CD4-positive, alpha-beta T cell (primary cell): ENCODE results near the gene HPCAL4. TPM values are rescaled to one million over a fixed set of nuclear protein-coding genes. Genes with fewer than 3 reads are reported as not detected.

Source experiments
- ATAC-seq: fragments of 200-7000 bp; cut with Tn5 transposase; one replicate; pipeline ENCODE4 v1.10.0; 2022; ENCODE audit warnings: mild to moderate bottlenecking; ENCODE audit not compliant: poor library complexity
- CTCF ChIA-PET: fragments of 350-600 bp; sonication (Branson Sonifier 250); formaldehyde crosslinking; loops from one replicate; lab custom pipeline; 2021; ENCODE audit warnings: antibody characterized with exemption, inconsistent platforms; lab: Charles Lee
- POLR2A ChIA-PET: fragments of 350-600 bp; sonication (Branson Sonifier 250); formaldehyde crosslinking; loops from one replicate; lab custom pipeline; 2021; ENCODE audit warnings: antibody characterized with exemption, inconsistent platforms; lab: Charles Lee
- DNase-seq, 14 experiments: peaks; one replicate each; pipeline ENCODE4 v3.0.0-alpha.2; 2013 to 2020; ENCODE audit warnings: mixed read lengths in 2 of 14
- H3K27ac ChIP-seq, 2 donors: one replicate each; pipeline versions ENCODE4 v1.5.1 to v1.7.0; 2013; ENCODE audit warnings: low read length in 2 of 2, low read depth in 1 of 2, mild to moderate bottlenecking in 1 of 2
- H3K27me3 ChIP-seq, 2 experiments: 1 replicate in 1 of 2; 2 replicates in 1 of 2; pipeline versions ENCODE4 v1.6.1 to v1.7.0; 2013; ENCODE audit warnings: low read length in 2 of 2, control low read depth in 1 of 2, mild to moderate bottlenecking in 1 of 2, moderate library complexity in 1 of 2; ENCODE audit not compliant: insufficient read depth in 2 of 2, control insufficient read depth in 1 of 2
- H3K36me3 ChIP-seq: one replicate; pipeline ENCODE4 v1.6.1; 2013; ENCODE audit warnings: low read length, control low read depth; ENCODE audit not compliant: insufficient read depth
- H3K4me1 ChIP-seq: one replicate; pipeline ENCODE4 v1.6.1; 2013; ENCODE audit warnings: low read length, control low read depth; ENCODE audit not compliant: insufficient read depth
- H3K4me3 ChIP-seq: one replicate; pipeline ENCODE4 v1.5.1; 2013; ENCODE audit warnings: mild to moderate bottlenecking, low read length, moderate library complexity
- H3K9me3 ChIP-seq, 2 experiments: 1 replicate in 1 of 2; 2 replicates in 1 of 2; pipeline versions ENCODE4 v1.6.1 to v1.7.0; 2013; ENCODE audit warnings: low read length in 2 of 2, mild to moderate bottlenecking in 2 of 2, control low read depth in 1 of 2, moderate library complexity in 1 of 2; ENCODE audit not compliant: control insufficient read depth in 1 of 2, insufficient read depth in 1 of 2
- H3K27ac Mint-ChIP-seq: one replicate; pipeline ENCODE4 v1.8.0; 2020; ENCODE audit warnings: mixed read lengths
- H3K27me3 Mint-ChIP-seq: one replicate; pipeline ENCODE4 v1.8.0; 2021; ENCODE audit warnings: mixed read lengths
- H3K36me3 Mint-ChIP-seq: one replicate; pipeline ENCODE4 v1.8.0; 2021; ENCODE audit warnings: low read depth, mixed read lengths
- H3K4me1 Mint-ChIP-seq: one replicate; pipeline ENCODE4 v1.8.0; 2021; ENCODE audit warnings: low read depth, mixed read lengths
- H3K4me3 Mint-ChIP-seq: one replicate; pipeline ENCODE4 v1.8.0; 2020; ENCODE audit warnings: mild to moderate bottlenecking, mixed read lengths
- H3K9me3 Mint-ChIP-seq: one replicate; pipeline ENCODE4 v1.8.0; 2020; ENCODE audit warnings: mixed read lengths
- intact Hi-C, 2 experiments: fragments of 100-400 bp; cut with DNase I in 1 of 2; cut with micrococcal nuclease in 1 of 2; formaldehyde crosslinking; loops; one replicate each; pipeline versions ENCODE4 v1.15.1 to v1.9.0; 2023 to 2025; cut with DNase I, micrococcal nuclease
- total RNA-seq, 174 experiments: library from RNA in 2 of 174; stranded (reverse) in 2 of 174; gene quantifications; one replicate each; pipeline ENCODE4 v1.2.3 and lab custom pipeline; 2021 to 2026
- TF ChIP-seq, protein P1 (sequence below): fragments of 200-600 bp; IDR thresholded peaks from one replicate; pipeline ENCODE4 v1.8.0; 2022; ENCODE audit warnings: antibody characterized with exemption, mild to moderate bottlenecking

The HPCAL4 gene
- total RNA-seq, 2 experiments from 2014 or later = 22.8 to 22.9 TPM

- no peaks in the 10 kb centered on the region for H3K36me3 Mint-ChIP-seq
- no peak overlapping the region for H3K4me3 Mint-ChIP-seq
- ChIA-PET POLR2A (interaction anchor here (0.8 kb wide), 1 partner anchor 11 kb away, joined by 3 read pairs; no protein-coding TSS in a partner anchor), CTCF (interaction anchor here (0.7 to 1.8 kb wide), 2 partner anchors 10 to 41 kb away, joined by 4 to 6 read pairs; no protein-coding TSS in a partner anchor)
- Histone ChIP-seq H3K36me3 (no peaks in the 10 kb centered on the region), H3K27ac (no peak overlapping the region), H3K9me3 (no peaks in the 10 kb centered on the region), H3K27me3 (peaks cover 0 to 2% of the 10 kb centered on the region in 2 experiments), H3K4me1 (no peaks in the 10 kb centered on the region), H3K4me3 (no peak overlapping the region)
- DNase-seq = no peak
- H3K27me3 Mint-ChIP-seq = no peaks in the 10 kb centered on the region
- H3K4me1 Mint-ChIP-seq = no peaks in the 10 kb centered on the region
- TF ChIP-seq, protein P1, sequence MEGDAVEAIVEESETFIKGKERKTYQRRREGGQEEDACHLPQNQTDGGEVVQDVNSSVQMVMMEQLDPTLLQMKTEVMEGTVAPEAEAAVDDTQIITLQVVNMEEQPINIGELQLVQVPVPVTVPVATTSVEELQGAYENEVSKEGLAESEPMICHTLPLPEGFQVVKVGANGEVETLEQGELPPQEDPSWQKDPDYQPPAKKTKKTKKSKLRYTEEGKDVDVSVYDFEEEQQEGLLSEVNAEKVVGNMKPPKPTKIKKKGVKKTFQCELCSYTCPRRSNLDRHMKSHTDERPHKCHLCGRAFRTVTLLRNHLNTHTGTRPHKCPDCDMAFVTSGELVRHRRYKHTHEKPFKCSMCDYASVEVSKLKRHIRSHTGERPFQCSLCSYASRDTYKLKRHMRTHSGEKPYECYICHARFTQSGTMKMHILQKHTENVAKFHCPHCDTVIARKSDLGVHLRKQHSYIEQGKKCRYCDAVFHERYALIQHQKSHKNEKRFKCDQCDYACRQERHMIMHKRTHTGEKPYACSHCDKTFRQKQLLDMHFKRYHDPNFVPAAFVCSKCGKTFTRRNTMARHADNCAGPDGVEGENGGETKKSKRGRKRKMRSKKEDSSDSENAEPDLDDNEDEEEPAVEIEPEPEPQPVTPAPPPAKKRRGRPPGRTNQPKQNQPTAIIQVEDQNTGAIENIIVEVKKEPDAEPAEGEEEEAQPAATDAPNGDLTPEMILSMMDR = no peak
- no peaks in the 10 kb centered on the region for H3K9me3 Mint-ChIP-seq
- no peak for ATAC-seq
- intact Hi-C loops = no loop called here
- H3K27ac Mint-ChIP-seq = no peak overlapping the region
Observed at GRCh38 chr1:39647247-39647646, 44.0 kb downstream of the HPCAL4 start.

DNA sequence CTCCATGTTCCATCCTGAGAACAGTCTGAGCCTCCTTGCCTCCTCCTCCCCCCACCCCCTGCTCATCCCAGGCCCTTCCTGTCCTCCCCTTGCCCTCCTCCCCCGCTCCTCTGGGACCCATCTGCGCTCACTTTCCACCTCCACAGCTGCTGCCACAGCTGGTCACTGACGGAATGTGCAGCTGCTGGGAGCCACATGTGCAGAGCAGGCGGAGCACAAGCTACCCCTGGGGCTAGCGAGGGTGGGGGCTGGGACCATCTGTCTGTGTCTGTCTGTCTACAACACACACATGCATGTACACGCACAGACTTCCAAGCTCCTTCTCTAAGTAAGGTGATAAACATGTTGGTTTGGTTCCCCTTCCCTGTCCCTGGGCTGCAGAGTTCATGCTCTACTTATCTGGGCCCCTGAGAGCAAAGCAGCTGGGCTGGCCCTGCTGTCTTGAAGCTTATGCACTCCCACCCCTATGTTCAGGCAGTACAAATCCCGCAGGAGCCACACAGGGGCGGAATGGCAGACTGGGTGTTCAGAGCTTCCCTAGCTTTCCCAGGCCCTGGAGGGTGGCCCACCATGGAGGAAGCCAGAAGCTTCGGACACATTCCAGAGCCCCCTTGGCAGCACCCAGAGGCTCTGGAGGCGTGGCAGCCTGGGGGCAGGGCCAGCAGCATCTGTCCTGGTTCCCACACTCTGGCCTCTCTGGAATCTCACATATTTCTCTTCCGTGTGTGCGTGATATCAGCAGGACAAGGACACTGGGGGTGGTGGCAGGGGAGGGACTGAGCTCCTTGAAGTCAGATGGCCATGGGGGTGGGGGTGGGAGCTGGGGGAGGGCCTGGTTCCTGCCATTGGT, 44.8 kb downstream of the HPCAL4 start:
- intact Hi-C loops = no loop called here
- TF ChIP-seq, protein P1 = no peak
- Mint-ChIP-seq H3K36me3 (no peaks in the 10 kb centered on the region), H3K4me3 (no peak overlapping the region), H3K9me3 (no peaks in the 10 kb centered on the region), H3K27me3 (no peaks in the 10 kb centered on the region), H3K4me1 (no peaks in the 10 kb centered on the region), H3K27ac (no peak overlapping the region)
- Histone ChIP-seq H3K27me3 (peaks cover 0 to 2% of the 10 kb centered on the region in 2 experiments), H3K4me3 (no peak overlapping the region), H3K36me3 (no peaks in the 10 kb centered on the region), H3K4me1 (no peaks in the 10 kb centered on the region), H3K9me3 (no peaks in the 10 kb centered on the region), H3K27ac (no peak overlapping the region)
- CTCF ChIA-PET = interaction anchor here (0.7 to 1.8 kb wide), 3 partner anchors 11 to 40 kb away, joined by 4 to 6 read pairs (median 4); no protein-coding TSS in a partner anchor
- ATAC-seq = no peak
- DNase-seq = no peak
- POLR2A ChIA-PET = no interaction called here

DNA sequence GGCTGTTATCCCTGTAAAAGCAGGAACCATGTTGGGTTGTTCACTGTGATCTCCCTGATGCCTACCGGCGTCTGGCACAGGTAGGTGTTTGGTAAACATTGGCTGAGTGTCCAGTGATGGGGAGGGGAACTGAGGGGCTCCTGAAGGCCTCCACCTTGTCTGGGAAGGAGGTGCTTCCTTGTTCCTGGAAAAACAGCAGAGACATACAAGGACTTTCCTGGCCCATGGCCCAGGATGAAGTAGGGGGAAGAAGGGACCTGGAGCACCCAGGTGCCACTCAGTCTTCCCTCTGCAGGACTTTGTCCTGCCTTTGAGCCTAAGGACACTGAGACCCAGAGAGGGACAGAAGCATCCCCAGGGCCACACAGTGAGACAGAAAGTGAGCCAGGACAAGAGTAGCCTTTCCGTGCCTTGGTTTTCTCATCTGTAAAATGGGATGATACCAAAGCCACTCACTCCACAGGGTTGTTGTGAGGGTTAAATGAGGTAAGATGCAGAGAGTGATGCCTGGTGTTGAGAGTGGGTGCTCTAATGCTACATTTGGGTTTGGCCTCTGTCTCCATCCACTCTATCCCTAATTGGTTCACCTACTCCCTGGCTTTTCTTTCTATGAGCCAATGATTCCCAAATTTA, 45.7 kb downstream of the HPCAL4 start:
- Histone ChIP-seq H3K36me3 (no peaks in the 10 kb centered on the region), H3K9me3 (no peaks in the 10 kb centered on the region), H3K4me1 (no peaks in the 10 kb centered on the region), H3K27me3 (peaks cover 0 to 2% of the 10 kb centered on the region in 2 experiments), H3K4me3 (no peak overlapping the region), H3K27ac (no peak overlapping the region)
- Mint-ChIP-seq H3K27me3 (no peaks in the 10 kb centered on the region), H3K4me1 (no peaks in the 10 kb centered on the region), H3K36me3 (no peaks in the 10 kb centered on the region), H3K4me3 (no peak overlapping the region), H3K9me3 (no peaks in the 10 kb centered on the region), H3K27ac (no peak overlapping the region)
- TF ChIP-seq, protein P1 = no peak
- no peak for ATAC-seq
- ChIA-PET CTCF (interaction anchor here (1.8 kb wide), 1 partner anchor 8 kb away, joined by 5 read pairs; no protein-coding TSS in a partner anchor), POLR2A (no interaction called here)
- intact Hi-C loops = no loop called here
- no peak for DNase-seq
